Measurements from ENCODE around the gene LAIR2. TPM values are rescaled to one million over a fixed set of nuclear protein-coding genes. Genes with fewer than 3 reads are reported as not detected.

Gene LAIR2
- total and polyA plus RNA-seq, 2 of the 13 experiments (the other 11 are each of a cell fraction or from before 2014, with no cell fraction given) = 1.3 to 1.9 TPM

- no peak for TF ChIP-seq ZNF160 (CRISPR knock-in tag; IDR thresholded peaks at IDR 0.05)
- TF ChIP-seq ZBTB20 (CRISPR knock-in tag; IDR thresholded peaks at IDR 0.05; ENCODE audit: borderline replicate concordance, low read depth) = no peak
- peak; percentile 33; the same call in 1 of the 2 replicates for TF ChIP-seq DR1 (CRISPR knock-in tag; IDR thresholded peaks at IDR 0.05)
- TF ChIP-seq CBX1 (IDR thresholded peaks at IDR 0.05; ENCODE audit: low read depth) = peak; percentile 35
- TF ChIP-seq FOSL2 (CRISPR knock-in tag; IDR thresholded peaks at IDR 0.05) = peak; percentile 48
- no peak for TF ChIP-seq ZNF569 (CRISPR knock-in tag; IDR thresholded peaks at IDR 0.05; ENCODE audit: borderline replicate concordance)
- no peak for TF ChIP-seq ZNF83 (CRISPR knock-in tag; IDR thresholded peaks at IDR 0.05; ENCODE audit: borderline replicate concordance)
- no peak for TF ChIP-seq PCBP2 (optimal IDR thresholded peaks at IDR 0.05; ENCODE audit: low read depth, low read length, poor library complexity, severe bottlenecking)
- no peak for TF ChIP-seq ZNF180 (CRISPR knock-in tag; IDR thresholded peaks at IDR 0.05; ENCODE audit: borderline replicate concordance, low read depth)
- TF ChIP-seq USF2 (IDR thresholded peaks at IDR 0.05; ENCODE audit: low read depth, low read length) = no peak
- TF ChIP-seq USF2 (CRISPR knock-in tag; IDR thresholded peaks at IDR 0.05; ENCODE audit: borderline replicate concordance) = no peak
- 0 out of 2 replicates have a peak, but pooled peaks have one; percentile 11 for TF ChIP-seq KMT2A (CRISPR knock-in tag; IDR thresholded peaks at IDR 0.05)
- peak; percentile 68; the same call in 1 of the 2 replicates for TF ChIP-seq ZNF709 (CRISPR knock-in tag; IDR thresholded peaks at IDR 0.05)
- TF ChIP-seq HMGA1 (CRISPR knock-in tag; conservative IDR thresholded peaks at IDR 0.05) = no peak
- TF ChIP-seq PHF21A (CRISPR knock-in tag; IDR thresholded peaks at IDR 0.05) = no peak
- no peak for TF ChIP-seq REXO4 (CRISPR knock-in tag; IDR thresholded peaks at IDR 0.05; ENCODE audit: borderline replicate concordance)
- TF ChIP-seq ZNF362 (CRISPR knock-in tag; IDR thresholded peaks at IDR 0.05; ENCODE audit: borderline replicate concordance) = peak; percentile 46
- peak; percentile 81 for TF ChIP-seq ZNF776 (CRISPR knock-in tag; IDR thresholded peaks at IDR 0.05)
- TF ChIP-seq SNRNP70 (IDR thresholded peaks at IDR 0.05; ENCODE audit: low read depth, low read length) = no peak
- peak; percentile 33; the same call in 1 of the 2 replicates for TF ChIP-seq ZFP41 (CRISPR knock-in tag; IDR thresholded peaks at IDR 0.05; ENCODE audit: borderline replicate concordance)
- TF ChIP-seq TEAD3 (CRISPR knock-in tag; optimal IDR thresholded peaks at IDR 0.05; ENCODE audit: borderline replicate concordance) = no peak
- no peak for TF ChIP-seq ZNF3 (CRISPR knock-in tag; IDR thresholded peaks at IDR 0.05)
- no peak for TF ChIP-seq ZMYM2 (CRISPR knock-in tag; IDR thresholded peaks at IDR 0.05)
- TF ChIP-seq ZNF329 (CRISPR knock-in tag; IDR thresholded peaks at IDR 0.05; ENCODE audit: low read depth) = no peak
- no peak for TF ChIP-seq ZNF644 (CRISPR knock-in tag; IDR thresholded peaks at IDR 0.05; ENCODE audit: low read depth)
- 0 out of 2 replicates have a peak, but pooled peaks have one; percentile 75 for TF ChIP-seq ZNF597 (CRISPR knock-in tag; IDR thresholded peaks at IDR 0.05)
Measured at GRCh38 chr19:54462655-54463530, 39.7 kb upstream of the LAIR2 start (continued).
